Cardiac fibroblast (primary cell): Measurements from ENCODE around the gene POU2F2.
A peak's percentile ranks its signal among the peaks of the same experiment; 100 is the strongest.

ENCODE experiments used
- DNase-seq, 2 donors: peaks; one replicate each; pipeline versions ENCODE4 v3.0.0 to v3.0.0-alpha.2; 2010; ENCODE audit warnings: low read depth in 2 of 2
- H3K4me3 ChIP-seq, 2 donors: replicated peaks in 1 of 2; 1 replicate in 1 of 2; 2 replicates in 1 of 2; pipeline ENCODE4 v1.5.1; 2011; ENCODE audit warnings: low read depth in 2 of 2, low read length in 2 of 2, mild to moderate bottlenecking in 2 of 2, moderate library complexity in 1 of 2
- CTCF ChIP-seq: IDR thresholded peaks from one replicate; pipeline ENCODE4 v1.5.1; 2011; ENCODE audit warnings: low read depth, mild to moderate bottlenecking, low read length, inconsistent platforms

POU2F2 gene

GRCh38 chr19:42089772-42090171 lies 42.5 kb downstream of the POU2F2 start:
- no peak for TF ChIP-seq CTCF
- no peak overlapping the region for H3K4me3 ChIP-seq
- DNase-seq = no peak

GRCh38 chr19:42089191-42089750 lies 43.0 kb downstream of the POU2F2 start:
- TF ChIP-seq CTCF = no peak
- H3K4me3 ChIP-seq = peak overlapping the region in 1 of 2 donors; percentile 28
- DNase-seq = peak in 1 of 2 donors; percentile 31

DNA sequence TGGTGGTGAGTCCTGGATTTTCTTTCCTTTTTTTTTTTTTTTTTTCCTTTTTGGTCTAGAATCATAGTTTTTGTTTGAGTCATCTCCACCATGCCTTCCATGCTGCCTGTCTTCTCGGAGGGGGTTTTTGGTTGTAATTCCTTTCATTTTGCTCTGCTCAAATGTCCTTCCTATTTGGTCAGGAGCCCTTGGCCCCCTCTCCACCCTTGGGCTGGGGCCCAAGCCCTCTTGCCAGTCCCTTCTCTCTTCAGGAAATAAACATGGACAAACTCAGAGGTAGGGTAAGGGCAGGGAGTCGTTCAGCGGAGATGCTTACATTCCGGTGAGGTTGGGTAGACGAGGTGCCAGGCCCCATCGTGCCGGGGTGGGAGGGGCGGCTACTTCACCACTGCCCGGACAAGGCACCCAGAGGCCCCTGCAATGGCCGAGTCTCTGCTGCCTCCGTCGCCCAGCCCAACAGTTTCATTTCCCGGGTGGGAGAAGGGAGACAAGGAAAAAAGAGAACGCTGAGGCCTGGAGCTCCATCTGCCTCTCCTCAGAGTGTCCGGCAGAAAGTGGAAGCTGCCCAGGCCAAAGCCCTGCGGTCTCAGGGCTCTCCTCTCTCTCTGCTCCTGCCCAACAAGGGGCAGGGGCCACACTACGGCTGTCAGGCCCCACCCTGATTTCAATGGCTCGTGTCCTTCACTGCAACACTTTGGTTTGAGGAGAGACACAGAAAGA lies 43.6 kb downstream of the POU2F2 start:
- peak; percentile 70 to 82 for DNase-seq
- H3K4me3 ChIP-seq = peak overlapping the region in 1 of 2 donors; percentile 28
- TF ChIP-seq CTCF = no peak

- no peak for TF ChIP-seq CTCF
- H3K4me3 ChIP-seq = no peak overlapping the region
- DNase-seq = peak in 1 of 2 donors; percentile 47
Measured at GRCh38 chr19:42086770-42087550, 45.3 kb downstream of the POU2F2 start.

DNA sequence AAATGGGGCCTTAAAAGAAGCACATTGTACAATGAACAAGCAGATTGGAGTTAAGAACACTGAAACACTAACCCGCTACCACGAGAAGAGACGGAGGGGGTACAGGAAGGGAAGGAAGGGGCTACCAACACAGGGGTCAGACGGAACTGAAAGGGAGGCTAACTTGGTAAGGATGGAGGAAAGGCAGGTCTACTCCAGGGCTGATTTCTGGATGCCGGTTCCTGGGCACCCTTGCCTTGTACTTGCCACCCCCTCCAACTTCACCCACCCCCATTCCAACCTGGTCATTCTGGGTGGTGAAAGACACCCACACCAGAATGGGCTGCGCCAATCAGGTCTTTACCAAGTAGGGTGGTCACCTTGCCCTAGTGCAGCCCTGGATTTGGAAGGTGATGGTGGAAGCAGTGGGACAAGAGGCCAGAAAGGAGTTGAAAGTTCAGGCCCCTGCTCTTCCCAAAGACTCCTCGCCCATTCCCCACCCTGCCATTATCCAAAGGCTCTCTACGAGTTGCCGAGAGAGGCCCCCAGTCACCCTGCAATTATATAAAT lies 46.0 kb downstream of the POU2F2 start:
- H3K4me3 ChIP-seq = no peak overlapping the region
- DNase-seq = no peak
- TF ChIP-seq CTCF = no peak

GRCh38 chr19:42083537-42083936 lies 48.7 kb downstream of the POU2F2 start:
- no peak for DNase-seq
- no peak for TF ChIP-seq CTCF
- H3K4me3 ChIP-seq = no peak overlapping the region
